T-helper 2 cell (primary cell): ENCODE results near the gene PPP1R13L.

Source experiments
- DNase-seq, 5 experiments: peaks; one replicate each; pipeline versions ENCODE4 v3.0.0 to v3.0.0-alpha.2; 2012 to 2022

Gene PPP1R13L

GRCh38 chr19:45364696-45365095 is 40.2 kb downstream of the PPP1R13L start:
- DNase-seq, result no peak

GRCh38 chr19:45363861-45364459 is 40.9 kb downstream of the PPP1R13L start:
- no peak for DNase-seq

GRCh38 chr19:45362291-45362690 is 42.6 kb downstream of the PPP1R13L start:
- no peak for DNase-seq

GRCh38 chr19:45361608-45362007 is 43.3 kb downstream of the PPP1R13L start:
- DNase-seq, result no peak

GRCh38 chr19:45358213-45358792 is 46.6 kb downstream of the PPP1R13L start:
- DNase-seq, result no peak

GRCh38 chr19:45357445-45357783 is 47.5 kb downstream of the PPP1R13L start:
- no peak for DNase-seq

GRCh38 chr19:45356760-45357444 is 48.0 kb downstream of the PPP1R13L start:
- DNase-seq, result no peak

GRCh38 chr19:45355910-45356309 is 49.0 kb downstream of the PPP1R13L start:
- DNase-seq, result no peak

GRCh38 chr19:45355402-45355801 is 49.5 kb downstream of the PPP1R13L start:
- no peak for DNase-seq

- DNase-seq, result no peak
Observed at GRCh38 chr19:45354241-45354842, 50.5 kb downstream of the PPP1R13L start.

GRCh38 chr19:45352914-45353796 is 51.7 kb downstream of the PPP1R13L start:
- no peak for DNase-seq

- DNase-seq, result no peak
Observed at GRCh38 chr19:45352471-45352870, 52.4 kb downstream of the PPP1R13L start.

- DNase-seq, result no peak
Observed at GRCh38 chr19:45352062-45352461, 52.8 kb downstream of the PPP1R13L start.

- no peak for DNase-seq
Observed at GRCh38 chr19:45351401-45351952, 53.4 kb downstream of the PPP1R13L start.

GRCh38 chr19:45350477-45351058 is 54.3 kb downstream of the PPP1R13L start:
- no peak for DNase-seq

GRCh38 chr19:45349430-45349941 is 55.4 kb downstream of the PPP1R13L start:
- no peak for DNase-seq

- no peak for DNase-seq
Observed at GRCh38 chr19:45349126-45349415, 55.8 kb downstream of the PPP1R13L start.

- no peak for DNase-seq
Observed at GRCh38 chr19:45348367-45349125, 56.3 kb downstream of the PPP1R13L start.

- DNase-seq, result no peak
Observed at GRCh38 chr19:45347570-45348366, 57.1 kb downstream of the PPP1R13L start.

- no peak for DNase-seq
Observed at GRCh38 chr19:45346449-45346848, 58.4 kb downstream of the PPP1R13L start.

- DNase-seq, result no peak
Observed at GRCh38 chr19:45345506-45345860, 59.4 kb downstream of the PPP1R13L start.
